Neural cell (in vitro differentiated cells): Measurements from ENCODE around the gene LIM2. TPM values are rescaled to one million over a fixed set of nuclear protein-coding genes. Genes with fewer than 3 reads are reported as not detected.
"Not testable (repeated sequence)": the region's sequence is repeated elsewhere in the genome, so short reads cannot be mapped to it uniquely, and the experiment has no call there.

Experiments
- H2AFZ ChIP-seq: fragments of 200-600, 300-800 bp; sonication (generic), shearing (Covaris generic); 2 replicates; pipeline ENCODE4 v1.6.0; 2014; ENCODE audit warnings: low read depth, mild to moderate bottlenecking, antibody characterized with exemption, low read length, moderate library complexity
- H3F3A ChIP-seq: fragments of 200-600 bp; shearing (Covaris generic); 2 replicates; pipeline ENCODE4 v1.6.1; 2016; ENCODE audit warnings: mild to moderate bottlenecking, moderate library complexity, mixed read lengths, antibody characterized with exemption, low read length; ENCODE audit not compliant: insufficient read depth, poor library complexity, severe bottlenecking
- H3K27ac ChIP-seq: fragments of 200-600, 300-800 bp; sonication (generic), shearing (Covaris generic); 2 replicates; pipeline ENCODE4 v1.5.1; 2014; ENCODE audit warnings: mild to moderate bottlenecking, low read length, moderate library complexity
- H3K27me3 ChIP-seq: fragments of 300-800, 200-600 bp; sonication (generic), shearing (Covaris generic); 2 replicates; pipeline ENCODE4 v1.6.0; 2014; ENCODE audit warnings: mild to moderate bottlenecking, low read depth, low read length, moderate library complexity; ENCODE audit not compliant: insufficient read depth
- H3K36me3 ChIP-seq: fragments of 300-800, 200-600 bp; sonication (generic), shearing (Covaris generic); 2 replicates; pipeline ENCODE4 v1.5.1; 2014; ENCODE audit warnings: mild to moderate bottlenecking, antibody characterized with exemption, low read length, moderate library complexity; ENCODE audit not compliant: insufficient read depth
- H3K4me2 ChIP-seq: fragments of 300-800, 200-600 bp; sonication (generic), shearing (Covaris generic); 2 replicates; pipeline ENCODE4 v1.6.0; 2014; ENCODE audit warnings: mild to moderate bottlenecking, low read length
- H3K4me3 ChIP-seq: fragments of 300-800, 200-600 bp; sonication (generic), shearing (Covaris generic); 2 replicates; pipeline ENCODE4 v1.5.1; 2014; ENCODE audit warnings: mild to moderate bottlenecking, low read length, moderate library complexity
- H3K79me2 ChIP-seq: fragments of 200-600 bp; shearing (Covaris generic); replicated peaks from 2 replicates; pipeline ENCODE4 v1.6.0; 2014; ENCODE audit warnings: mild to moderate bottlenecking, low read length, moderate library complexity; ENCODE audit not compliant: insufficient read depth
- H3K9ac ChIP-seq: fragments of 300-800, 200-600 bp; sonication (generic), shearing (Covaris generic); 2 replicates; pipeline ENCODE4 v1.6.1; 2016; ENCODE audit warnings: mild to moderate bottlenecking, low read length, mixed read lengths
- H3K9me2 ChIP-seq: fragments of 200-600 bp; shearing (Covaris generic); 2 replicates; pipeline ENCODE4 v1.6.1; 2016; ENCODE audit warnings: mild to moderate bottlenecking, low read length, mixed read lengths; ENCODE audit not compliant: insufficient read depth
- H3K9me3 ChIP-seq: fragments of 200-600, 300-800 bp; sonication (generic), shearing (Covaris generic); 2 replicates; pipeline ENCODE4 v1.6.1; 2016; ENCODE audit warnings: mild to moderate bottlenecking, mixed run types, low read length, moderate library complexity, mixed read lengths
- H4K20me1 ChIP-seq: fragments of 200-600 bp; shearing (Covaris generic); 2 replicates; pipeline ENCODE4 v1.6.1; 2016; ENCODE audit warnings: mild to moderate bottlenecking, mixed run types; ENCODE audit not compliant: insufficient read depth
- CTCF ChIP-seq: fragments of 450-650 bp; IDR thresholded peaks from 2 replicates; pipeline ENCODE4 v1.5.1; 2014; ENCODE audit warnings: antibody characterized with exemption, mild to moderate bottlenecking, moderate library complexity; ENCODE audit not compliant: poor library complexity, severe bottlenecking
- EP300 ChIP-seq: fragments of 450-650 bp; conservative IDR thresholded peaks from 2 replicates; pipeline ENCODE4 v1.6.1; 2014; ENCODE audit warnings: antibody characterized with exemption, mild to moderate bottlenecking, moderate library complexity; ENCODE audit not compliant: poor library complexity, severe bottlenecking
- EZH2 ChIP-seq: fragments of 200-600, 300-800 bp; shearing (Covaris generic), sonication (generic); IDR thresholded peaks from 2 replicates; pipeline ENCODE4 v1.6.1; 2014; ENCODE audit warnings: antibody characterized with exemption, low read length, borderline replicate concordance, mild to moderate bottlenecking; ENCODE audit not compliant: insufficient read depth, poor library complexity, severe bottlenecking
- MXI1 ChIP-seq: fragments of 450-650 bp; conservative IDR thresholded peaks from 2 replicates; pipeline ENCODE4 v1.6.1; 2014; ENCODE audit warnings: antibody characterized with exemption, mild to moderate bottlenecking; ENCODE audit not compliant: poor library complexity, severe bottlenecking
- POLR2AphosphoS5 ChIP-seq: IDR thresholded peaks from 2 replicates; pipeline ENCODE4 v1.6.1; 2012
- RAD21 ChIP-seq: fragments of 450-650 bp; conservative IDR thresholded peaks from 2 replicates; pipeline ENCODE4 v1.6.1; 2014; ENCODE audit warnings: antibody characterized with exemption, mild to moderate bottlenecking, moderate library complexity
- SMC3 ChIP-seq: fragments of 450-650 bp; conservative IDR thresholded peaks from 2 replicates; pipeline ENCODE4 v1.6.1; 2014; ENCODE audit warnings: antibody characterized with exemption, mild to moderate bottlenecking, moderate library complexity; ENCODE audit not compliant: poor library complexity
- TAF1 ChIP-seq: IDR thresholded peaks from 2 replicates; pipeline ENCODE4 v1.6.1; 2012; ENCODE audit warnings: low read depth
- polyA plus RNA-seq: library from polyadenylated mRNA; depleted of rRNA; stranded (reverse); fragments of >200 nt; gene quantifications from 2 replicates; pipeline ENCODE4 v1.2.3, GENCODE V29; 2014
- TF ChIP-seq, protein P1 (sequence below): IDR thresholded peaks from 2 replicates; pipeline ENCODE4 v1.6.1; 2012; ENCODE audit warnings: borderline replicate concordance

LIM2 gene
- polyA plus RNA-seq, 1 donor from 2014 or later: not detected

DNA sequence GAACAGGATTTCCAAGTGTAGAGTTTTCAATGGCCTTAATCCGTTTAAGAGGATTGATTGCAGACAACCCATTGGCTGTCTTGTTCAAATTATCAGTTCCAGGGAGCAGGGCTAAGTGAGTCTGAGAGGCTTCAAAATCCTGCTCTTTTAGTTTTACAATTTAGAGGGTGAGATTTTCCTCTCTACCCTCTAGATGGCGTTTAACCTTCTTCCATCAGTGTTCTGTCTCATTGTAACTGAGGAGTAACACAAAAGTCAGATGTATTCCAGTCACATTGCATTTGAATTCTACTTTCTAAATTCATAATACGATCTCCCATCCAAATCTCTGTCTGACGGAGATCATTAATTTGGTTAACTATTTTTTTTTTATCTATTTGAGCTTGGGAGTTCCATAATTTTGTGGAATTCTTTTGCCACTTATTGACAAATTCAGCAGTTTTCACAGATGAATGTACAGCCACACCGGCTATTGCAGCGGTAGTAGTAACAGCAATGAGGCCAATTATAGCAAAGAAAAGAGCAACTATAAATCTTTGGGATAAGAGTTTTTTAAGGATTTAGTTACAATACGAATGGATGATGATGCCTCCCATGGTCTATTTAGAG, 10.4 kb upstream of the LIM2 start:
- Histone ChIP-seq H2AFZ (no peak overlapping the region), H3F3A (no peaks in the 10 kb centered on the region), H3K9me3 (no peaks in the 10 kb centered on the region), H4K20me1 (no peaks in the 10 kb centered on the region), H3K9ac (no peak overlapping the region), H3K4me3 (no peak overlapping the region), H3K27me3 (no peaks in the 10 kb centered on the region), H3K36me3 (no peaks in the 10 kb centered on the region), H3K4me2 (no peak overlapping the region), H3K27ac (no peak overlapping the region), H3K79me2 (no peaks in the 10 kb centered on the region), H3K9me2 (no peaks in the 10 kb centered on the region)
- TF ChIP-seq CTCF (peak; percentile 77), TAF1 (no peak), EZH2 (no peak), RAD21 (peak; percentile 65), SMC3 (peak; percentile 70)
- TF ChIP-seq, protein P1, sequence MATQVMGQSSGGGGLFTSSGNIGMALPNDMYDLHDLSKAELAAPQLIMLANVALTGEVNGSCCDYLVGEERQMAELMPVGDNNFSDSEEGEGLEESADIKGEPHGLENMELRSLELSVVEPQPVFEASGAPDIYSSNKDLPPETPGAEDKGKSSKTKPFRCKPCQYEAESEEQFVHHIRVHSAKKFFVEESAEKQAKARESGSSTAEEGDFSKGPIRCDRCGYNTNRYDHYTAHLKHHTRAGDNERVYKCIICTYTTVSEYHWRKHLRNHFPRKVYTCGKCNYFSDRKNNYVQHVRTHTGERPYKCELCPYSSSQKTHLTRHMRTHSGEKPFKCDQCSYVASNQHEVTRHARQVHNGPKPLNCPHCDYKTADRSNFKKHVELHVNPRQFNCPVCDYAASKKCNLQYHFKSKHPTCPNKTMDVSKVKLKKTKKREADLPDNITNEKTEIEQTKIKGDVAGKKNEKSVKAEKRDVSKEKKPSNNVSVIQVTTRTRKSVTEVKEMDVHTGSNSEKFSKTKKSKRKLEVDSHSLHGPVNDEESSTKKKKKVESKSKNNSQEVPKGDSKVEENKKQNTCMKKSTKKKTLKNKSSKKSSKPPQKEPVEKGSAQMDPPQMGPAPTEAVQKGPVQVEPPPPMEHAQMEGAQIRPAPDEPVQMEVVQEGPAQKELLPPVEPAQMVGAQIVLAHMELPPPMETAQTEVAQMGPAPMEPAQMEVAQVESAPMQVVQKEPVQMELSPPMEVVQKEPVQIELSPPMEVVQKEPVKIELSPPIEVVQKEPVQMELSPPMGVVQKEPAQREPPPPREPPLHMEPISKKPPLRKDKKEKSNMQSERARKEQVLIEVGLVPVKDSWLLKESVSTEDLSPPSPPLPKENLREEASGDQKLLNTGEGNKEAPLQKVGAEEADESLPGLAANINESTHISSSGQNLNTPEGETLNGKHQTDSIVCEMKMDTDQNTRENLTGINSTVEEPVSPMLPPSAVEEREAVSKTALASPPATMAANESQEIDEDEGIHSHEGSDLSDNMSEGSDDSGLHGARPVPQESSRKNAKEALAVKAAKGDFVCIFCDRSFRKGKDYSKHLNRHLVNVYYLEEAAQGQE: no peak

DNA sequence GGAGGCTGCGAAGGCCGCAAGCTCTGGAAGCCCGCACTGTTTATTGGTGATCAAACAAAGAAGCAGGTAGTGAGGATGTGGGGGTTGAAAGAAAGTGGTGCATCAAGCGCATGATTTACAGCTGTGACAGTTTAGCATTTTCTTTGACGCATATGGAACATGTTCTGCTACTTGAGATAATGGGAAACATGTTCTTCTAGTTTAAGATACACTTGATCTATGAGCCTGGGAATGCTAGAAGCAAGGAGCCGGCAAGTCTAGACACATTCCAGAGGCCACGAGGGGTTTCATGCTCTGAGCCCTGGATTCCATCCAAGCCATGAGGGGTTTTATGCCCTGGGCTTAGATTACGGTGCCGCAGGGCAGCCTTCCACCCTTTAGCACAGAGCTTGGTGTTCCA, 9.7 kb upstream of the LIM2 start:
- H3K4me2 ChIP-seq, H2AFZ ChIP-seq, H3K36me3 ChIP-seq: not testable (repeated sequence)

DNA sequence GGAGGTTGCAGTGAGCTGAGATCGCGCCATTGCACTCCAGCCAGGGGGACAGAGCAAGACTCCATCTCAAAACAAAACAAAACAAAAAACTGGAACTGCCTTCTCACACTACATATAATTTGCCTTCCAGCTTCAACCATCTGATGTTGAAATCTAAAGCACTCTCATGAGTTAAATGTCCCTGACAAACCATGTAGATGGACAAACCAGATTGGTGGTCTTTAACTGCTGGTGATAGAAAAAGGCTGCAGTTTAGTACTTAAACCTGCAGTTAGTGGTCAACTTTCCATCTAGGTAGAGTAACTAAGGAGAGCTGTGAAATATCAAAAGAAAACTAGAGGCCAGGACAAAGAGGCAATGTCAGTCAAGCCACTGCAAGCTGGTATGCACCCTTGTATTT, 8.4 kb upstream of the LIM2 start:
- Histone ChIP-seq H4K20me1 (no peaks in the 10 kb centered on the region), H3K79me2 (no peaks in the 10 kb centered on the region), H3K9ac (no peak overlapping the region), H3K27me3 (no peaks in the 10 kb centered on the region), H3K9me2 (no peaks in the 10 kb centered on the region), H3K27ac (no peak overlapping the region), H3K9me3 (no peaks in the 10 kb centered on the region), H2AFZ (no peak overlapping the region), H3K36me3 (no peaks in the 10 kb centered on the region), H3K4me3 (no peak overlapping the region), H3K4me2 (no peak overlapping the region), H3F3A (no peaks in the 10 kb centered on the region)
- TF ChIP-seq MXI1 (no peak), POLR2AphosphoS5 (no peak), TAF1 (no peak), EZH2 (no peak), RAD21 (no peak), SMC3 (no peak), EP300 (no peak), CTCF (no peak)
- TF ChIP-seq, protein P1: no peak

More for the DNA sequence above, 9.7 kb upstream of the LIM2 start:
- not testable (repeated sequence) for H3K4me3 ChIP-seq, H3K9ac ChIP-seq, H3K79me2 ChIP-seq, H3F3A ChIP-seq, H4K20me1 ChIP-seq, H3K27me3 ChIP-seq, H3K9me2 ChIP-seq, H3K27ac ChIP-seq, H3K9me3 ChIP-seq
